ENCODE results near the gene NR1D2. TPM values are rescaled to one million over a fixed set of nuclear protein-coding genes. Genes with fewer than 3 reads are reported as not detected.

The NR1D2 gene
- total RNA-seq, 1 experiment from 2014 or later: 18.4 TPM

DNA sequence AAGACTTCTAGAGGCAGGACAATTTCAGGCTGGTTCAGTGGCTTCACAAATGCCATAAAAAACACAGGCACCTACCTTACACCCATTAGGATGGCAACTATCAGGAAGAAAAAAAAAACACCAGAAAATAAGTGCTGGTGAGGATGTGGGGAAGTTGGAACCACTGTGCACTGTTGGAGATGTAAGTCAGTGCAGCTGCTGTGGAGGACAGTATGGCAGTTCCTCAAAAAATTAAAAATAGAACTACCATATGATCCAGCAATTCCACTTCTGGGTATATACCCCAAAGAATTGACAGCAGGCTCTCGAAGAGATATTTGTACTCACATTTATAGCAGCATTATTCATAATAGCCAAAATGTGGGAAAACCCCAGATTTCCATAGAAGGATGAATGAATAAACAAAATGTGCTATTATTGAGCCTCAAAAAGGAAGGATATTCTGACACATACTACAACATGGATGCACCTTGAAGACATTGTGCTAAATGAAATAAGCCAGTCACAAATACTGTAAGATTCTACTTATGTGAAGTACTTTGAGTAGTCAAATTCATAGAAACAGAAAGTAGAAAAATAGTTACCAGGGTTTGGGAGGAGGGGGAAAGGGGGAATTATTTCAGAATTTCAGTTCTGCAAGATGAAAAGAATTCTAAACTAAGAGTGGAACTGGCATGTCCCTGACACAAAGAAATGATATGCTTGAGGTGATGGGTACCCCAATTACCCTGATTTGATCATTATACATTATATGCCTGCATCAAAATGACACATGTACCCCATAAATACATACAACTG, 40.9 kb downstream of the NR1D2 start:
- ChIA-PET POLR2A (no interaction called here), CTCF (no interaction called here)
- DNase-seq (ENCODE audit: low spot score): no peak
- Mint-ChIP-seq H3K27me3 (ENCODE audit: low read depth) (no peaks in the 10 kb centered on the region; the same call in 1 of the 2 replicates), H3K27ac (no peak overlapping the region), H3K36me3 (0 out of 2 replicates have a peak, but pooled peaks cover 3% of the 10 kb centered on the region), H3K9me3 (peaks cover 10% of the 10 kb centered on the region), H3K4me1 (peaks cover 9% of the 10 kb centered on the region; the same call in 1 of the 2 replicates), H3K4me3 (no peak overlapping the region)
- TF ChIP-seq, protein P1, sequence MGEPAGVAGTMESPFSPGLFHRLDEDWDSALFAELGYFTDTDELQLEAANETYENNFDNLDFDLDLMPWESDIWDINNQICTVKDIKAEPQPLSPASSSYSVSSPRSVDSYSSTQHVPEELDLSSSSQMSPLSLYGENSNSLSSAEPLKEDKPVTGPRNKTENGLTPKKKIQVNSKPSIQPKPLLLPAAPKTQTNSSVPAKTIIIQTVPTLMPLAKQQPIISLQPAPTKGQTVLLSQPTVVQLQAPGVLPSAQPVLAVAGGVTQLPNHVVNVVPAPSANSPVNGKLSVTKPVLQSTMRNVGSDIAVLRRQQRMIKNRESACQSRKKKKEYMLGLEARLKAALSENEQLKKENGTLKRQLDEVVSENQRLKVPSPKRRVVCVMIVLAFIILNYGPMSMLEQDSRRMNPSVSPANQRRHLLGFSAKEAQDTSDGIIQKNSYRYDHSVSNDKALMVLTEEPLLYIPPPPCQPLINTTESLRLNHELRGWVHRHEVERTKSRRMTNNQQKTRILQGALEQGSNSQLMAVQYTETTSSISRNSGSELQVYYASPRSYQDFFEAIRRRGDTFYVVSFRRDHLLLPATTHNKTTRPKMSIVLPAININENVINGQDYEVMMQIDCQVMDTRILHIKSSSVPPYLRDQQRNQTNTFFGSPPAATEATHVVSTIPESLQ (CRISPR knock-in tag; IDR thresholded peaks at IDR 0.05): no peak
- TF ChIP-seq ZNF219 (CRISPR knock-in tag; IDR thresholded peaks at IDR 0.05; ENCODE audit: borderline replicate concordance) (no peak), RORB (CRISPR knock-in tag; IDR thresholded peaks at IDR 0.05) (no peak)
- ATAC-seq: no peak

DNA sequence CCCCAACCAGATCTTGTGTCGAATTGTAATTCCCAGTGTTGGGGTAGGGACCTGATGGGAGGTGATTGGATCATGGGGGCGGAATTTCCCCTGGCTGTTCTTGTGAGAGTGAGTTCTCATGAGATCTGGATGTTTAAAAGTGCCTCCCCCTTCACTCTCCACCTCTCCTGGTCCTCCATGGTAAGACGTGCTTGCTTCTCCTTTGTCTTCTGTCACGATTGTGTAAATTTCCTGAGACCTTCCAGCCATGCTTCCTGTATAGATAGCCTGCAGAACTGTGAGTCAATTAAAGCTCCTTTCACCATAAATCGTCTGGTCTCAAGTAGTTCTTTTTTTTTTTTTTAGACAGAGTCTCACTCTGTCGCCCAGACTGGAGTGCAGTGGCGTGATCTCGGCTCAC, 42.3 kb downstream of the NR1D2 start:
- no peak for ATAC-seq

More for the DNA sequence above, 42.3 kb downstream of the NR1D2 start:
- Mint-ChIP-seq H3K4me1 (peaks cover 9% of the 10 kb centered on the region), H3K36me3 (0 out of 2 replicates have a peak, but pooled peaks cover 3% of the 10 kb centered on the region), H3K9me3 (peaks cover 4% of the 10 kb centered on the region; the same call in 1 of the 2 replicates), H3K27ac (no peak overlapping the region), H3K4me3 (no peak overlapping the region), H3K27me3 (ENCODE audit: low read depth) (no peaks in the 10 kb centered on the region; the same call in 1 of the 2 replicates)
- ChIA-PET CTCF (no interaction called here), POLR2A (no interaction called here)
- DNase-seq (ENCODE audit: low spot score): no peak
- TF ChIP-seq SOX15 (CRISPR knock-in tag; IDR thresholded peaks at IDR 0.05) (no peak), OVOL2 (CRISPR knock-in tag; IDR thresholded peaks at IDR 0.05; ENCODE audit: borderline replicate concordance) (no peak), GABPB1 (CRISPR knock-in tag; IDR thresholded peaks at IDR 0.05) (no peak), ZNF396 (CRISPR knock-in tag; IDR thresholded peaks at IDR 0.05; ENCODE audit: borderline replicate concordance) (no peak), RORB (CRISPR knock-in tag; IDR thresholded peaks at IDR 0.05) (no peak), JUN (CRISPR knock-in tag; IDR thresholded peaks at IDR 0.05) (no peak), GTF2I (CRISPR knock-in tag; conservative IDR thresholded peaks at IDR 0.05) (no peak)
- TF ChIP-seq, protein P2, sequence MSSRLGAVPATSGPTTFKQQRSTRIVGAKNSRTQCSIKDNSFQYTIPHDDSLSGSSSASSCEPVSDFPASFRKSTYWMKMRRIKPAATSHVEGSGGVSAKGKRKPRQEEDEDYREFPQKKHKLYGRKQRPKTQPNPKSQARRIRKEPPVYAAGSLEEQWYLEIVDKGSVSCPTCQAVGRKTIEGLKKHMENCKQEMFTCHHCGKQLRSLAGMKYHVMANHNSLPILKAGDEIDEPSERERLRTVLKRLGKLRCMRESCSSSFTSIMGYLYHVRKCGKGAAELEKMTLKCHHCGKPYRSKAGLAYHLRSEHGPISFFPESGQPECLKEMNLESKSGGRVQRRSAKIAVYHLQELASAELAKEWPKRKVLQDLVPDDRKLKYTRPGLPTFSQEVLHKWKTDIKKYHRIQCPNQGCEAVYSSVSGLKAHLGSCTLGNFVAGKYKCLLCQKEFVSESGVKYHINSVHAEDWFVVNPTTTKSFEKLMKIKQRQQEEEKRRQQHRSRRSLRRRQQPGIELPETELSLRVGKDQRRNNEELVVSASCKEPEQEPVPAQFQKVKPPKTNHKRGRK (CRISPR knock-in tag; IDR thresholded peaks at IDR 0.05; ENCODE audit: borderline replicate concordance): no peak
- TF ChIP-seq, protein P3, sequence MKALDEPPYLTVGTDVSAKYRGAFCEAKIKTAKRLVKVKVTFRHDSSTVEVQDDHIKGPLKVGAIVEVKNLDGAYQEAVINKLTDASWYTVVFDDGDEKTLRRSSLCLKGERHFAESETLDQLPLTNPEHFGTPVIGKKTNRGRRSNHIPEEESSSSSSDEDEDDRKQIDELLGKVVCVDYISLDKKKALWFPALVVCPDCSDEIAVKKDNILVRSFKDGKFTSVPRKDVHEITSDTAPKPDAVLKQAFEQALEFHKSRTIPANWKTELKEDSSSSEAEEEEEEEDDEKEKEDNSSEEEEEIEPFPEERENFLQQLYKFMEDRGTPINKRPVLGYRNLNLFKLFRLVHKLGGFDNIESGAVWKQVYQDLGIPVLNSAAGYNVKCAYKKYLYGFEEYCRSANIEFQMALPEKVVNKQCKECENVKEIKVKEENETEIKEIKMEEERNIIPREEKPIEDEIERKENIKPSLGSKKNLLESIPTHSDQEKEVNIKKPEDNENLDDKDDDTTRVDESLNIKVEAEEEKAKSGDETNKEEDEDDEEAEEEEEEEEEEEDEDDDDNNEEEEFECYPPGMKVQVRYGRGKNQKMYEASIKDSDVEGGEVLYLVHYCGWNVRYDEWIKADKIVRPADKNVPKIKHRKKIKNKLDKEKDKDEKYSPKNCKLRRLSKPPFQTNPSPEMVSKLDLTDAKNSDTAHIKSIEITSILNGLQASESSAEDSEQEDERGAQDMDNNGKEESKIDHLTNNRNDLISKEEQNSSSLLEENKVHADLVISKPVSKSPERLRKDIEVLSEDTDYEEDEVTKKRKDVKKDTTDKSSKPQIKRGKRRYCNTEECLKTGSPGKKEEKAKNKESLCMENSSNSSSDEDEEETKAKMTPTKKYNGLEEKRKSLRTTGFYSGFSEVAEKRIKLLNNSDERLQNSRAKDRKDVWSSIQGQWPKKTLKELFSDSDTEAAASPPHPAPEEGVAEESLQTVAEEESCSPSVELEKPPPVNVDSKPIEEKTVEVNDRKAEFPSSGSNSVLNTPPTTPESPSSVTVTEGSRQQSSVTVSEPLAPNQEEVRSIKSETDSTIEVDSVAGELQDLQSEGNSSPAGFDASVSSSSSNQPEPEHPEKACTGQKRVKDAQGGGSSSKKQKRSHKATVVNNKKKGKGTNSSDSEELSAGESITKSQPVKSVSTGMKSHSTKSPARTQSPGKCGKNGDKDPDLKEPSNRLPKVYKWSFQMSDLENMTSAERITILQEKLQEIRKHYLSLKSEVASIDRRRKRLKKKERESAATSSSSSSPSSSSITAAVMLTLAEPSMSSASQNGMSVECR (CRISPR knock-in tag; IDR thresholded peaks at IDR 0.05; ENCODE audit: borderline replicate concordance): no peak
- TF ChIP-seq, protein P4, sequence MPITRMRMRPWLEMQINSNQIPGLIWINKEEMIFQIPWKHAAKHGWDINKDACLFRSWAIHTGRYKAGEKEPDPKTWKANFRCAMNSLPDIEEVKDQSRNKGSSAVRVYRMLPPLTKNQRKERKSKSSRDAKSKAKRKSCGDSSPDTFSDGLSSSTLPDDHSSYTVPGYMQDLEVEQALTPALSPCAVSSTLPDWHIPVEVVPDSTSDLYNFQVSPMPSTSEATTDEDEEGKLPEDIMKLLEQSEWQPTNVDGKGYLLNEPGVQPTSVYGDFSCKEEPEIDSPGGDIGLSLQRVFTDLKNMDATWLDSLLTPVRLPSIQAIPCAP (CRISPR knock-in tag; IDR thresholded peaks at IDR 0.05): no peak

All from WTC11 (cell line).